AG04449 (cell line): ENCODE results near the gene MBTD1.
"Not testable (repeated sequence)": the region's sequence is repeated elsewhere in the genome, so short reads cannot be mapped to it uniquely, and the experiment has no call there.

Experiments
- CTCF ChIA-PET: fragments of 350-600 bp; formaldehyde crosslinking; extraction: SDS; loops from one replicate; lab custom pipeline; 2021; ENCODE audit warnings: antibody characterized with exemption; lab: Yijun Ruan, JAX
- POLR2A ChIA-PET: fragments of 400-600, 350-600 bp; formaldehyde crosslinking; extraction: SDS; loops from one replicate; lab custom pipeline; 2020; ENCODE audit warnings: antibody characterized with exemption, inconsistent platforms; lab: Yijun Ruan, JAX
- DNase-seq: peaks from one replicate; pipeline ENCODE4 v3.0.0-alpha.2; 2010; ENCODE audit warnings: low read depth, low spot score
- H3K4me3 ChIP-seq: 2 replicates; pipeline ENCODE4 v1.5.1; 2011; ENCODE audit warnings: low read depth, mild to moderate bottlenecking, control low read depth, low read length
- TF ChIP-seq, protein P1 (sequence below): IDR thresholded peaks from one replicate; pipeline ENCODE4 v1.5.1; 2011; ENCODE audit warnings: mild to moderate bottlenecking, moderate library complexity, low read length, control low read depth, inconsistent platforms; ENCODE audit not compliant: insufficient read depth; ENCODE audit errors: missing control alignments

MBTD1 gene

DNA sequence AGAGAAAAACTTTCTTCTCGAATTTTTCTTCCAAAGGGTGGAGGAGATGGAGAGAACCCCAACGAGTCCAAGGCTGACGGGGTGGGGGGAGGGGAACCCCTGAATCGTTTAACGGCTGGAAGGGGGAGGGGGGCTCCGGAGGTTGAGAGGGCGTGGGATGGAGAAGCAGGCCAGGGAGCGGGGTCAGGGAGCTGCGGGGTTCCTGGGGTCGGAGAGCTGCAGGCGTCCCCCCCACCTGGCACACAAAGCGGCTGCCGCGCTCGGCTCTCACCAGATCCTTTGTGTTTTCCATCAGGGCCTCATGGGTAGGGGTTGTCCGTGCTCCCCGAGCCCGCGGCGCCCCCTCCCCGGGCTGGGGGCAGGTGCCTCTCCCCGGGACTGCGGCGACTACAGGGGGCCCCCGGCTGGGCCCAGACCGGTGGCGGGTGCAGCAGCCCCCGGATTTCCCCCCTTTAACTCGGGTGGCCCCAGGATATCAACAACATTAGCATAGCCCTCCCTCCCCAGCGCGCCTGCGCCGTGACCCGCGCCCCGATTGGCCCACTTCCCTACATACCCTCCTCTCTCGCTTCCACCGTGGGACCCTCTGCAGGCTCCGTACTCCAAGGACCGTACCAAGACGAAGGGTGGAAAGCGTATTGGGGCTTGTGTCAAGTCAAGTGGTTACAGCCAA, at the start of gene MBTD1:
MBTD1 (minus strand) TSS at position 486 of the 673 bp plus-strand sequence. CDS start 34,888 bp downstream, outside the sequence.
- peak within 1 kb of the TSS; percentile 82 for H3K4me3 ChIP-seq
- ChIA-PET CTCF (no interaction called here), POLR2A (no interaction called here)
- TF ChIP-seq, protein P1, sequence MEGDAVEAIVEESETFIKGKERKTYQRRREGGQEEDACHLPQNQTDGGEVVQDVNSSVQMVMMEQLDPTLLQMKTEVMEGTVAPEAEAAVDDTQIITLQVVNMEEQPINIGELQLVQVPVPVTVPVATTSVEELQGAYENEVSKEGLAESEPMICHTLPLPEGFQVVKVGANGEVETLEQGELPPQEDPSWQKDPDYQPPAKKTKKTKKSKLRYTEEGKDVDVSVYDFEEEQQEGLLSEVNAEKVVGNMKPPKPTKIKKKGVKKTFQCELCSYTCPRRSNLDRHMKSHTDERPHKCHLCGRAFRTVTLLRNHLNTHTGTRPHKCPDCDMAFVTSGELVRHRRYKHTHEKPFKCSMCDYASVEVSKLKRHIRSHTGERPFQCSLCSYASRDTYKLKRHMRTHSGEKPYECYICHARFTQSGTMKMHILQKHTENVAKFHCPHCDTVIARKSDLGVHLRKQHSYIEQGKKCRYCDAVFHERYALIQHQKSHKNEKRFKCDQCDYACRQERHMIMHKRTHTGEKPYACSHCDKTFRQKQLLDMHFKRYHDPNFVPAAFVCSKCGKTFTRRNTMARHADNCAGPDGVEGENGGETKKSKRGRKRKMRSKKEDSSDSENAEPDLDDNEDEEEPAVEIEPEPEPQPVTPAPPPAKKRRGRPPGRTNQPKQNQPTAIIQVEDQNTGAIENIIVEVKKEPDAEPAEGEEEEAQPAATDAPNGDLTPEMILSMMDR, result no peak
- peak; percentile 83 for DNase-seq

DNA sequence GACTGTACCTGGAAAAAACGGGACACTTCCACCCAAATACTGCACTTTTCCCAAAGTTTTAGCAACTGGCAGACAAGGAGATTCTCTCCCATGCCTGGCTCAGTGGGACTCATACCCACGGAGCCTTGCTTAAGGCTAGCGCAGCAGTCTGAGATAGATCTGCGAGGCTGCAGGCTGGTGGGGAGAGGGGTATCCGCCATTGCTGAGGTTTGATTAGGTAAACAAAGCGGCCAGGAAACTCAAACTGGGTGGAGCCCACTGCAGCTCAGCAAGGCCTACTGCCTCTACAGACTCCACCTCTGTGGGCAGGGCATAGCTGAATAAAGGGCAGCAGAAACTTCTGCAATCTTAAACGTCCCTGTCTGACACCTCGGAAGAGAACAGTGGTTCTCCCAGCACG, 45.3 kb upstream of the MBTD1 start:
- TF ChIP-seq, protein P1, result no peak
- CTCF ChIA-PET, result interaction anchor here (0.6 kb wide), 1 partner anchor 156 kb away, joined by 3 read pairs; no protein-coding TSS in a partner anchor
- H3K4me3 ChIP-seq, result no peak overlapping the region
- no peak for DNase-seq
- POLR2A ChIA-PET, result no interaction called here

DNA sequence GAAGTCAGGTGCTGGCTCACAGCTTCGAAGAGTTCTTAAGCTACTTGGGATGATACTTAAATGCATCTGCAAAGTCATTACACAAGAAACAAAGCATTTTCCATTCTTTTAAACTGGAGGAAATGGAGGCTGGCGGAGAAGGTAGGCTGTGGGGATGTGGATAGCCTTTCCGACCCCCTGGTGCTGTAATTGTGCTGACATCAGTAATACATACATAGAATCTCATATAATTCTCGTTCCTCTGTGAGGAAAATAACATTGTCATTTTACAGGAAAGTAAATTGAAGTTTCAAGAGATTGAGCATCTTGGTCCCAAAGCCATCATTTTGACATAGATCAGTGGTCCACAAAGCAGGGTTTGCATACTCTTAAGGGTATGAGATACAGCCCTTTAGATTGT, 40.0 kb upstream of the MBTD1 start:
- H3K4me3 ChIP-seq, result no peak overlapping the region
- ChIA-PET POLR2A (no interaction called here), CTCF (interaction anchor here (0.9 to 3.4 kb wide), 7 partner anchors 10 to 806 kb away, joined by 3 to 10 read pairs (median 3); no protein-coding TSS in a partner anchor)
- no peak for DNase-seq
- TF ChIP-seq, protein P1, result no peak

DNA sequence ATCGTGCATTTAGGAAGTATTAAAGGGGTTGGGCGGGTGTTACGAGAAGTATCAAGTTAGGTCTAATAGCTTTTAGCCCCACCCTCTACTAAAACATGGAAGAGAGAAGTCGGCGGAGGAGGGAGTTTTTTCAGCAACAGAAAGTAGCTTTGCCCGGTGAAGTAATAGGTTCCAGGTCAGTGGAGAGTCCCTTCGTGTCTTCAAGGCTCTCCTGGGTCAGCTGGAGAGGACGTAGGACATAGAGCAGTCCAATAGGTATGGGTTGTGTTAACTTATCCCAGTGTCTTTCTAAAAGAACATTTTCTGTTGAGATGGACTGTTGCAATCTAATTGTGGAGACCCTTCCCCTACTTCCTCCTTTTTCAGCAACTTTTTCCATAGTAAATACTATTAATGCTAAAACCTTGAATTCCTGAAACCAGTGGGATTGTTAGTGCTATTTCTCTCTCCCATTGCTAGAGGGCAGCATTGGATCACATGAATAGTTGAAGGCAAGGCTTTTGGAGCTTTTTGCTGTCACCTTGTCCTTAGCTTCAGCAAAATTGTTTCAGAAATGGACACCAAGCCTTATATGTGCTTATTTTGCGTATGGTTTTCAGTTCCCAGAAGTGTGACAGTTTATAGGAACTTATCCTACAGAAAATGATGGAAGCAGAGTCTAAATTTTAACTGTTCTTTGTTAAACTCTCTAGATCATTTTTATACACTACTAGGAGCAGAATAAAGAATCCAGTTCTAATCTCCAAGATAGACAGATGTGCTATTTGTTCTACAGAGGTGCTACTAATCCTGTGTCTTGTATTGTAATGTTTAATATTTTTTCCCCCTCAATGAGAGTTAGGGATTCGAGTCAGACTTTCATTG, 38.9 kb upstream of the MBTD1 start:
- ChIA-PET CTCF (interaction anchor here (0.8 to 3.4 kb wide), 15 partner anchors 9 to 808 kb away, joined by 3 to 10 read pairs (median 3); no protein-coding TSS in a partner anchor), POLR2A (no interaction called here)
- no peak for DNase-seq
- no peak overlapping the region for H3K4me3 ChIP-seq
- TF ChIP-seq, protein P1, result peak; percentile 68

DNA sequence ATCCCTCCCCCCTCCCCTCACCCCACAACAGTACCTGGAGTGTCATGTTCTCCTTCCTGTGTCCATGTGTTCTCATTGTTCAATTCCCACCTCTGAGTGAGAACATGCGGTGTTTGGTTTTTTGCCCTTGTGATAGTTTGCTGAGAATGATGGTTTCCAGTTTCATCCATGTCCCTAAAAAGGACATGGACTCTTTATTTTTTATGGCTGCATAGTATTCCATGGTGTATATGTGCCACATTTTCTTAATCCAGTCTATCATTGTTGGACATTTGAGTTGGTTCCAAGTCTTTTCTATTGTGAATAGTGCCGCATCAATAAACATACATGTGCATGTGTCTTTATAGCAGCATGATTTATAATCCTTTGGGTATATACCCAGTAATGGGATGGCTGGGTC, 34.5 kb upstream of the MBTD1 start:
- H3K4me3 ChIP-seq, POLR2A ChIA-PET, DNase-seq, CTCF ChIA-PET: not testable (repeated sequence)

DNA sequence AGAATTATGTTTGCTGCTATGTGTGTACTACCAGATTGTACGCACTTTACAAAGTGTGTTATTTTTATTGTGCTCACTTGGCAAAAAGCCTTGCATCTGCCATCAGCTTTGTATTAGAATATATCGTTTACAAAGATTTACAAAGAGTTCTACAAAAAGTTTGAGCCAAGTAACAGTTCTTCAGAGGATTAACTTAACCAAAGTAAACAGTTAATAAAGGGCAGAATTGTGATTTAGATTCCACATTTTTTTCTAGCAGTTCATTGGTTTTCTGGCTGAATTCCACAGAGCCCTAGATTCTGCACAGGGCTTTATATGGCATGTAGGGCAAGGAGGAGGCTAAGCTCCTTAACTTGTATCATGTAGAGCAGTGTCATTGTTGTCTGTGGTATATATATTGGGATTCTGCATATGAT, 29.9 kb upstream of the MBTD1 start:
- TF ChIP-seq, protein P1, result no peak
- ChIA-PET POLR2A (no interaction called here), CTCF (interaction anchor here (1.2 to 1.5 kb wide), 2 partner anchors 8 to 10 kb away, joined by 4 to 9 read pairs; no protein-coding TSS in a partner anchor)

More for the DNA sequence above, 29.9 kb upstream of the MBTD1 start:
- no peak overlapping the region for H3K4me3 ChIP-seq
- DNase-seq, result no peak
